ENCODE results near the gene CACNA1D. TPM values are rescaled to one million over a fixed set of nuclear protein-coding genes. Genes with fewer than 3 reads are reported as not detected.

The CACNA1D gene
- total and polyA plus RNA-seq, 9 of the 15 experiments (the other 6 are each of a cell fraction or from before 2014, with no cell fraction given): 0.29 TPM; not detected in 8

DNA sequence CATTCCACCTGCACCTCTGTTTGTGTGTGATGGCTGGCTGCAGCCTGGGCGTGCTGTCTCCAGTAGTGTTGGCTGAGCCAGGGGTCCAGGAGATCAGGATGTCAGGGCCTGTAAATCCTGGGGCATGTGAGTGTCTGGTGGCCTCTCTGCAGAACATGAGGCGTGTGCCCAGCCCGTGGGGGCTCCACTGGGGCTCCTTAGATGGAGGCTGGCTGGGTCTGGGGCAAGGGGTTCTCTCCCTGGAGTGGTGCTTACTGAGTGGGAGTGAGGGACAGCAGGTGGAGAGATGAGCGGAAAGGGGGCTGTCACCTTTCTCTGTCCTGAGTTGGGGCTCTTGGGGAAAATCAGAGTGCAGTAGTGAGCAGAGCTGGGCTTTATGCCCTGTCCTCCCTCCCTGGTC is 199.6 kb downstream of the CACNA1D start:
- WGBS (ENCODE audit: insufficient coverage, low coverage, missing lambda C conversion rate): 3% methylated on average over 4 of the region's 4 CpGs
- Histone ChIP-seq H3K79me2 (ENCODE audit: control insufficient read depth, insufficient read depth, low read length) (no peaks in the 10 kb centered on the region), H3K4me1 (replicated peaks in 1 of 2; ENCODE audit: control insufficient read depth in 2 of 2, insufficient read depth in 2 of 2, low read length in 2 of 2) (no peaks in the 10 kb centered on the region), H3K4me3 (no peak overlapping the region), H3K36me3 (ENCODE audit: control insufficient read depth, insufficient read depth, low read length) (no peaks in the 10 kb centered on the region), H2AFZ (ENCODE audit: low read depth, low read length) (no peak overlapping the region), H3K4me2 (ENCODE audit: insufficient read depth, low read length) (no peak overlapping the region), H3K27me3 (ENCODE audit: control insufficient read depth in 2 of 2, insufficient read depth in 2 of 2, low read length in 2 of 2) (peaks cover 0 to 7% of the 10 kb centered on the region in 2 experiments; a peak in 2 of 5 replicates), H4K20me1 (replicated peaks; ENCODE audit: control insufficient read depth, insufficient read depth, low read length) (no peaks in the 10 kb centered on the region), H3K9me1 (ENCODE audit: control insufficient read depth, insufficient read depth, low read length) (no peaks in the 10 kb centered on the region), H3K9me3 (replicated peaks; ENCODE audit: control insufficient read depth, insufficient read depth, low read depth, low read length) (no peaks in the 10 kb centered on the region), H3K27ac (ENCODE audit: extremely low read depth, low read depth, low read length) (no peak overlapping the region), H3K9ac (ENCODE audit: insufficient read depth in 1 of 2, low read depth in 2 of 2, low read length in 2 of 2) (no peak overlapping the region)
- intact Hi-C loops (cut with micrococcal nuclease): no loop called here
- POLR2A ChIA-PET: no interaction called here
- TF ChIP-seq SRSF9 (IDR thresholded peaks at IDR 0.05; ENCODE audit: borderline replicate concordance, low read depth, low read length) (no peak), HDGF (IDR thresholded peaks at IDR 0.05) (no peak), MEF2D (tag; conservative IDR thresholded peaks at IDR 0.05; ENCODE audit: low read depth) (no peak), ZFP36 (IDR thresholded peaks at IDR 0.05; ENCODE audit: low read depth, low read length, partially characterized antibody) (no peak), USF2 (CRISPR knock-in tag; IDR thresholded peaks at IDR 0.05) (no peak), ZNF239 (CRISPR knock-in tag; IDR thresholded peaks at IDR 0.05) (no peak), AFF4 (CRISPR knock-in tag; IDR thresholded peaks at IDR 0.05) (no peak), RERE (CRISPR knock-in tag; IDR thresholded peaks at IDR 0.05; ENCODE audit: borderline replicate concordance) (no peak), ZNF12 (CRISPR knock-in tag; IDR thresholded peaks at IDR 0.05) (no peak), TRIM28 (IDR thresholded peaks at IDR 0.05) (no peak), NELFE (IDR thresholded peaks at IDR 0.05; ENCODE audit: insufficient read depth, insufficient read length) (no peak), MECOM (CRISPR knock-in tag; IDR thresholded peaks at IDR 0.05) (no peak), GABPB1 (CRISPR knock-in tag; IDR thresholded peaks at IDR 0.05) (no peak), ZNF197 (CRISPR knock-in tag; IDR thresholded peaks at IDR 0.05; ENCODE audit: low read depth) (no peak)
- BruUV-seq (replicated peaks): no TSS peak
- CTCF ChIA-PET (ENCODE audit: low intra/inter-chr PET ratio): no interaction called here
- in situ Hi-C loops (cut with MboI): no loop called here
- no peak for FAIRE-seq
- ATAC-seq: no peak
- DNase-seq (ENCODE audit: extremely low read depth in 1 of 4, low spot score in 3 of 4): no peak

All from K562 (cell line).